NCI-H748 treated with DMSO at 0.1 percent for 48 hours (cell line): Measurements from ENCODE around the gene PHKA1.
"Not testable (repeated sequence)": the region's sequence is repeated elsewhere in the genome, so short reads cannot be mapped to it uniquely, and the experiment has no call there.

ENCODE experiments used
- DNase-seq: peaks from one replicate; lab custom pipeline; 2025; lab: John Stamatoyannopoulos, UW

PHKA1 gene

GRCh38 chrX:72666451-72666850 lies 47.7 kb downstream of the PHKA1 start:
- DNase-seq, result no peak

- DNase-seq, result no peak
Observed at GRCh38 chrX:72663737-72664136, 50.4 kb downstream of the PHKA1 start.

GRCh38 chrX:72662020-72662747 lies 51.9 kb downstream of the PHKA1 start:
- no peak for DNase-seq

DNA sequence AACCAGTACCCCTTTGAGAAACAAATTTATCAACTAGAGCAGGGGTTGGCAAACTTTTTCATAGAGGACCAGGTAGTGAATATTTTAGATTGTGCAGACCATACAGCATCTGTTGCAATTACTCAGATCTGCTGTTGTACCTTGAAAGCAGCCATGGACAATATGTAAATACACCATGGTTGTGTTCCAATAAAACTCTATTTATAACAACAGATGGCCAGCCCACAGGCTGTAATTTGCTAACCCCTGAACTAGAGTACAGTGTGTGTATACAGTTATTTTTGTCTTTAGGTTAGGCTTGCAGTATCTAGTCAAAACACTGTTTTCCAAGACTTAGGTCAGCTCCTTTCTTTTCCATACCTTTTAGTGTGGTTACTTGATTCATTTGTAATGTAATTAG lies 54.4 kb downstream of the PHKA1 start:
- no peak for DNase-seq

DNA sequence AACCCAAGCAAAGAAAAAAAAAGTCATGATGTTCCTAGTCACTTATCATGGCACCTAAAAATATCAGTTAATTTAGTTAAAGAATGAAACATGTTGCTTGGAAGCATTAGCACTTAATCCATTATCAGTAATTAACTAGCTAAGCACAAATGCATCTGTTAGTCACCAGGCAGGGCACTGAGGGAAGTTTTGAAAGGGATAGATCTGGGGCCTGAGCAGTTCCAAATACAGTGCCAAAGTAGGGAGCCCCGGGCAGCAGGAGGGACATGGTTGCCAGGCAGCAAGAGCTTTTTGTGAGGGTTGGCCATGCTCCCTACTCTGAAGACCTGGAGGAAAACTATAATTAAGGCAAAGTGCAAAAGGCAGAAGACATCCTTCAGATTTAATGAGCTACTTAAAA lies 62.0 kb downstream of the PHKA1 start:
- no peak for DNase-seq

DNA sequence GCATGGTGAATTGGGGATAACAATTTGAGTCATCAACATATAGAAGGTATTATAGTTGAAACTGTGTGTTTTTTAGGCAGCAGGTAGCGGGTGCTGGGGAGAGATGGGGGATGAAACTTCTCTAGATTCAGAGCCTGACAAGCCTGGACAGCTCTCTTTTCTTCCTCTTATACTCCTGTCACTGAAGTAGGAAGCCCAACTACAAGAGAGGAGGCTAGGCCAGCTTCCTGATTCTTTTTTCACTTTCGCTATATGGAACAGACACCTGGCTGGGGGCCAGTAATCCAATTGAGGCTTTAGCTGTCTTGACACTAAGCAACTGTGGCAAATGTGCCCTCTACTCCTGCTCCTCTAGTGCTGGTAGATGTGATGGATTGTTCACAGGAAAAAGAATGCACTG lies 69.2 kb downstream of the PHKA1 start:
- no peak for DNase-seq

DNA sequence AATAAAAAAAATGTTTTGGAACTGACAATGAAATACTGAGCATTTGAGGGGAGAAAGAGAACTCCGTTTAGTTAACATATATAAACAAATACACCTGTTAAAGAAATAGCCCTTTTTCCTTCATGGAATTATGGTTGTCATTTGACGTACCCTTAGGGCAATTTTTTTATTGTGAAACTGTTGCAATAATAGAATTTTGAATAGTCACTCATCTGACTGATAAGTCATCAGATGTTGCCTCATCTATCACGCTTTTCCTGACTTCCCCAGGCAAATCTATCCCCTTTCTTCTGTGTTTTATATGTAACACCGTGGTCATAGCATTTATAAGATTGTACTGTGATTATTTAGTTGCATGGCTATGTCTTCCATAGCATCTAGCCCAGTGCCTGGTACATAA lies 72.5 kb downstream of the PHKA1 start:
- DNase-seq, result no peak

GRCh38 chrX:72635930-72636329 lies 78.2 kb downstream of the PHKA1 start:
- no peak for DNase-seq

DNA sequence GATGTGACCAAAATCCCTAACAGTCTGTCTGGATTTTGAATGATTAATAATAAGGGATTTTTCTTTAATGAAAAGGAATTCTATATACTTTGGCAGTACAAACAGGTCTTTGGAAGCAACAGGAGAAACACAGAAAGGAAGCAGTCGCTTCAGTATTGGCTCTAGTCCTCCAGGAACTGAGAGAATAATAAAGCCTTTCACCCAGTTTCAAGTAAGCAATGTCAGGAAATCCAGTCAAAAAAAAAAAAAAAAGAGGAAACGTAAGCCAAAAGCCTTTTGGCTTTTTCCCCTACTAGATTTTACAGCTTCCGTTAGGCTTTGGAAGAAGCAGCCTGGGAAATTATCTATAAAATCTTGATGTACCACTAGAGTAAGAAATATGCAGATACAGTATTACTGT lies 79.8 kb downstream of the PHKA1 start:
- DNase-seq, result no peak

GRCh38 chrX:72630185-72630584 lies 83.9 kb downstream of the PHKA1 start:
- no peak for DNase-seq

DNA sequence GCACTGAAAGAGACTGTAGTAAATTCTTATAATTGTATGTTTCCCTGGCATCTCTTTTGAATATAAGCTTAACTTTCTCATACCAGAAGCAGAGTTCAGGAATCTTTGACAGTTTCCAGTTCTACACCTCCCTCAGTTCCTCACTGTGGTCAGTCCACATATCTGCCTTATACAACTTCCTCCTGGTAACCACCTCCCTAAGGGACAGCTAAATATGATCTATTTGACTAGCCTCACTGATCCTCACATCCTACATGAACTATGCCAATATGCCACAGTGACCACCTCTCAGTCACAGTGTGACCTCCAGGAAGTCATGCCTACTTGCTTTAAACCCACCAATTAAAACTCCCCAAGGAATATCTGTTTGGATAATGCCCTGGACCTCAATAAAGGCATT lies 89.9 kb downstream of the PHKA1 start:
- no peak for DNase-seq

DNA sequence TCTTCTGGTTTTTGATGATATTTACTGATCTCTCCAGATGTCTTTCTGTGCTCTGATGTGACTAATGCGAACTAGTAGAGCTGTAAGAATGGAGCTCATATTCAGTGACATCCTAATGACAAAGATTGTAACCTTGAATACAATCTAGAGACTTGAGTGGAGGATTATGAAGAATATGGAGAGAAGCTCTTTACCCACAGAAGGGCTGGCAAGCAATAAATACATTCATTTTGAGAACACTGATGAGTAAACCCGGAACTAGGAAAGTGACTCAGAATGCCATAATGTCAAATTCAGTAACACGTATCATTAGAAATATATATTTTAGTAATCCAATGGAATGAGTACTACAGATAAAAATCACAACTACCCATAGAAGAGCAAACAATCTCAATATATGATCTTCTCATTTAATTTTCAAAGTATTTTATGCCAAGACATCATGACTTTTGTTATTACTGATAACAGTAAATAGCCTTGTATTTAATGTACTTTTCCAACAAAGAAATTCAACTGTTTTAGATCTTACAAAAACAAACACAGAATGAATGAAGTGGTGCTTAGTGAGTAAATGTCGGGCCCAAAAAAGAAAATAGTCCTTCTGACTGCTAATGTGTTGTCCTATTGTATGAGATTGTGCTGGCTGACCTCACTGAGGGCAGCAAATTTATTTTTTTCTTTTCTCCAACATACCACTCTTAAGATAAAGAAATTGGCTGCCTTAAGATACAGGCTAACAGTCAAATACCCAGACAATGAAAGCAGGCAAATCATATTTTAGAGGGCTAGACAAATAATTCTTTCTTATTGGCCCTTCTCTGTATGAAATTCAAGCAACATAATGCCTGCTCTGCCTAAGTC lies 92.3 kb downstream of the PHKA1 start:
- no peak for DNase-seq

- no peak for DNase-seq
Observed at GRCh38 chrX:72621163-72621562, 92.9 kb downstream of the PHKA1 start.

DNA sequence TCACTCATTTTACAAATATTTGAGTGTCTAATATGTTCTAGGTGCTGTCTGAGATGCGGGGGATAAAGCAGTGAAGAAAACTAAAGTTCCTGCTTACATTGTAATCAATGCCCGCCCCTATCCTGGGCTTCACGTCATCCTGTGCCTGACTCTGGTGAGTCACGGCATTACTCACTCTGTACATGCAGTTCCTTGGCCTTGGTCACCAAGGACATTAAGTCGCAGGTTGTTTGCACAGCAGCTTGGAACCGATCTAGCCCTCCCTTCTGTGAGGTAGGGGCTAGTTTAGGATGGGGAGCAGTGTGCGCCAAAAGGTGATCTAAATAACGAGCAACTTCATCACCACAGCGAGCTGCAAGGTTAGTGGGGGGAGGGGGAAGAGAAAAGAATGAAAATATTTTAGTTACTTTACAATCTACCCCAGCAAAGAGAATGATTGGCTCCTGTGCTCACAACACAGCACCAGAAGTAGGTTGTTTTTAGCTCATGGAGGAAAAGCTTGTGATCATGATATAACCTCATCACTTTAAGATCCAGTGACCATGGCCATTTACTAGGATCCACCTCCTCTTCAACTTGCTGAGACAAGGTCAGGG lies 93.5 kb downstream of the PHKA1 start:
- DNase-seq, result no peak

DNA sequence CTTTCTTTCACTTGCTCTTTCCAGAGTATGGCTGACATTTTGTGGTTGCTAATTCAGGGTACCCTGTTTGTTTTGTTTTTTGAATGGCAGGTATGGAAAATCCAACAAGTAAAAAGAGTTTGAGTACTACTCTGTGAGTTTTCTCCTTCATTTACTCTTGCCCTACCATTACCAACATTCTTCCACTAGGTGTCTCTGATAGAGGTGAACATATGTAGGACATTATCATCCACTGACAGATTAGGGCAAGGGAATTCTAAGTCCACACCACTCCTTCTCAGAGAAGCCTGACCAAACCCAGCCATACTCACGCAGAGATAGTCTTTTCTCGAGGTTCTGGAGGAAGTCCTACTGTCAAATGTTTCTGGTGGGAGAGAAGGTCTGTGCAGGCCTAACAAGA lies 104.8 kb downstream of the PHKA1 start:
- DNase-seq, result no peak

DNA sequence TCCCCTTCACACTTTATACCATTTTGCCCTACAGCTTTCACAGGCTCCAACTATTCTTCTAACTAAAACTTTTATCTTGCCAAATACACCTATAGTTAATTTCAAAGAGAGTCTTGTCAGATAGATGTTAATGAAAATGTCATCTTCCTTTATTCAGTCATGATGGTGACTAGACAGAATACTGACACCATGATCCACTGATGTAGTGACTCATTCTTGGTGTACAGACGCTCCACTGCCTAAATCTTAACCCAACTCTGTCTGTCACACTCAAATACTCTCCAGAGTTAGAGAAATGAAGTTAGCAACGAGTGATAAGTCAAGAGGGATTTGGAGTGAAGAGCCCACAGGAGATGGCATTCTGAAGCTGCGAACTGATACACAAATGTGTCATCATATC lies 109.4 kb downstream of the PHKA1 start:
- DNase-seq, result no peak

GRCh38 chrX:72604112-72604511 lies 110.0 kb downstream of the PHKA1 start:
- DNase-seq, result no peak

DNA sequence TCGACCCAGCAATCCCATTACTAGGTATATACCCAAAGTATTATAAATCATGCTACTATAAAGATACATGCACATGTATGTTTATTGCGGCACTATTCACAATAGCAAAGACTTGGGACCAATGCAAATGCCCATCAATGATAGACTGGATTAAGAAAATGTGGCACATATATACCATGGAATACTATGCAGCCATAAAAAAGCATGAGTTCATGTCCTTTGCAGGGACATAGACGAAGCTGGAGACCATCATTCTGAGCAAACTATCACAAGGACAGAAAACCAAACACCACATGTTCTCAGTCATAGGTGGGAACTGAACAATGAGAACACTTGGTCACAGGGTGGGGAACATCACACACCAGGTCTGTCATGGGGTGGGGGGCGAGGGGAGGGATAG lies 123.1 kb downstream of the PHKA1 start:
- DNase-seq, result not testable (repeated sequence)

GRCh38 chrX:72584163-72584562 lies 129.9 kb downstream of the PHKA1 start:
- no peak for DNase-seq

DNA sequence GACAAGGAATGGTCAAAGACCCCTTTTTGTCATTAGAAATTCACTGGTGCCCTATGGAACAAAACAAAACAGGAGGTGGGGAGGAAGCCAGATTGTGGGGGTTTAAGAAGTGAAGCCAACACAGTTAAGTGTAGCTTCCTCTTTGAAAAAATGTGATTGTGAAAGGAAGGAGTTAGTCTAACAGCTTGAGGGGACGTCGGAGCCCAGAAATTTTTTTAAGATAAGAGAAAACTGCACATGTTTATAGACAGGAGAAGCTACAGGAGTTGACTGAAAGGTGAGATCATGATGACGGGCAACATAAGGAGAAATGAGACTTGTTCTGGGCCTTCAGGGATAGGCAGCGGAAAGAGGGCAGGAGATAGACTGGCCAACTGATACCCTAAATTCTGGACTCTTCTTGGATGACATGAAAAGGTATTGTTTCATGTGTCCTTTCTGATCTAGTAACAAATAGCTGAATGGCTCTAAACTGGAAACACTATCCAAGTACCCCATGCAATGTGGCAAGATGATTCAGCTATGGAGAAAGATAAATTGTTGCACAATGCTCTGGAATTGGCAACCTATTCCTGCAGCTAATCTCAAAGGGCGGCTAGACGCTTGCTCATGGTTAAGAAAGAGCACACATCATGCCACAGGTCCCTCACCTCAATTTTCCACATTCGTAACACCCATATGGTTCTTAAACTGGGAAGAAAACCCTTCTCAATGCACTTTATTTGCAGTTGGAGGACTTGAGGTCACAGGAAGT lies 137.8 kb downstream of the PHKA1 start:
- no peak for DNase-seq

DNA sequence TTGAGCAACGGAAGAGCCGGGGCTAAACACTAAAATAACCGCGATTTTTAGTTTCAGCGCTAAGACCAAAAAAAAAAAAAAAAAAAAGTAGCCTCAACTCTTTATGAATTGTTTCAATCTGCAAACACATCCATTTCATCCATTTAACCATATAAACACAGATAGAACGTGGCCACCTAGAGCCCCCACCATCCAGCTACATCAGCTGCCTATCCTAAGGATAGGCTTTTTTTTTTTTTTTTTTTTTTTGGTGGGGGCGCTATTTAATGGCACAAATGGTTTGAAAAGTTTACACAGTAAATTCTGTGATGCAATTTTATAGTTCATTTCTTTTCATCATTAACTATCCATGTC lies 141.0 kb downstream of the PHKA1 start:
- no peak for DNase-seq
